CD14-positive monocyte (primary cell): Measurements from ENCODE around the gene DPP10. TPM values are rescaled to one million over a fixed set of nuclear protein-coding genes. Genes with fewer than 3 reads are reported as not detected.

Experiments
- DNase-seq, 3 donors: peaks; one replicate each; pipeline ENCODE4 v3.0.0-alpha.2; 2011 to 2022
- H2AFZ ChIP-seq: 2 replicates; pipeline ENCODE4 v1.6.0; 2012; ENCODE audit warnings: mild to moderate bottlenecking, low read depth, low read length, inconsistent platforms; ENCODE audit not compliant: insufficient read depth, poor library complexity, severe bottlenecking
- H3K27ac ChIP-seq, 2 donors: 1 replicate in 1 of 2; 2 replicates in 1 of 2; pipeline ENCODE4 v1.5.1; 2012 to 2013; ENCODE audit warnings: low read length in 2 of 2, control low read depth in 1 of 2, inconsistent platforms in 1 of 2, low read depth in 1 of 2, mild to moderate bottlenecking in 1 of 2
- H3K27me3 ChIP-seq, 2 donors: one replicate each; pipeline versions ENCODE4 v1.6.0 to v1.6.1; 2011 to 2013; ENCODE audit warnings: low read length in 2 of 2; ENCODE audit not compliant: control insufficient read depth in 2 of 2, insufficient read depth in 2 of 2
- H3K36me3 ChIP-seq, 2 donors: replicated peaks in 1 of 2; 1 replicate in 1 of 2; 2 replicates in 1 of 2; pipeline versions ENCODE4 v1.5.1 to v1.6.1; 2012 to 2013; ENCODE audit warnings: low read length in 2 of 2, control low read depth in 1 of 2, inconsistent platforms in 1 of 2, mild to moderate bottlenecking in 1 of 2; ENCODE audit not compliant: insufficient read depth in 2 of 2, control insufficient read depth in 1 of 2
- H3K4me1 ChIP-seq, 2 donors: 1 replicate in 1 of 2; 2 replicates in 1 of 2; pipeline versions ENCODE4 v1.5.1 to v1.6.1; 2012 to 2013; ENCODE audit warnings: low read length in 2 of 2, control low read depth in 1 of 2, inconsistent platforms in 1 of 2, mild to moderate bottlenecking in 1 of 2, moderate library complexity in 1 of 2; ENCODE audit not compliant: insufficient read depth in 2 of 2, control insufficient read depth in 1 of 2
- H3K4me2 ChIP-seq: replicated peaks from 2 replicates; pipeline ENCODE3; 2012; ENCODE audit warnings: low read length, moderate library complexity, mild to moderate bottlenecking; ENCODE audit not compliant: poor library complexity, severe bottlenecking; ENCODE audit errors: extremely low read depth
- H3K4me3 ChIP-seq, 3 experiments: fragments of 200-600 bp in 1 of 3; sonication (generic) in 1 of 3; replicated peaks in 1 of 3; 1 replicate in 2 of 3; 2 replicates in 1 of 3; pipeline ENCODE4 v1.5.1; 2011 to 2013; ENCODE audit warnings: low read length in 3 of 3, mild to moderate bottlenecking in 3 of 3, control low read depth in 2 of 3, low read depth in 2 of 3, inconsistent platforms in 1 of 3, moderate library complexity in 1 of 3
- H3K79me2 ChIP-seq: 2 replicates; pipeline ENCODE4 v1.6.0; 2012; ENCODE audit warnings: mild to moderate bottlenecking, control low read depth, inconsistent platforms, low read length, moderate library complexity; ENCODE audit not compliant: insufficient read depth
- H3K9ac ChIP-seq: 2 replicates; pipeline ENCODE4 v1.6.0; 2017; ENCODE audit warnings: low read length, mild to moderate bottlenecking; ENCODE audit not compliant: insufficient read depth, poor library complexity, severe bottlenecking
- H3K9me3 ChIP-seq, 2 donors: replicated peaks in 1 of 2; 1 replicate in 1 of 2; 2 replicates in 1 of 2; pipeline versions ENCODE4 v1.5.1 to v1.6.1; 2012 to 2013; ENCODE audit warnings: low read length in 2 of 2, control low read depth in 1 of 2; ENCODE audit not compliant: control insufficient read depth in 1 of 2, insufficient read depth in 1 of 2
- H4K20me1 ChIP-seq: 2 replicates; pipeline ENCODE4 v1.6.0; 2012; ENCODE audit warnings: mild to moderate bottlenecking, low read length, control low read depth, moderate library complexity; ENCODE audit not compliant: insufficient read depth
- H3K27ac Mint-ChIP-seq, 7 donors: one replicate each; pipeline ENCODE4 v1.8.0; 2020; ENCODE audit warnings: mild to moderate bottlenecking in 7 of 7, mixed read lengths in 7 of 7, moderate library complexity in 6 of 7, inconsistent platforms in 2 of 7
- H3K27me3 Mint-ChIP-seq, 3 donors: one replicate each; pipeline ENCODE4 v1.8.0; 2021 to 2022; ENCODE audit warnings: low read depth in 3 of 3, mild to moderate bottlenecking in 3 of 3, mixed read lengths in 3 of 3, moderate library complexity in 3 of 3, inconsistent platforms in 1 of 3
- H3K36me3 Mint-ChIP-seq, 2 donors: one replicate each; pipeline ENCODE4 v1.8.0; 2020; ENCODE audit warnings: mixed read lengths in 2 of 2, inconsistent platforms in 1 of 2, mild to moderate bottlenecking in 1 of 2
- H3K4me1 Mint-ChIP-seq: one replicate; pipeline ENCODE4 v1.8.0; 2020; ENCODE audit warnings: mild to moderate bottlenecking, mixed read lengths
- H3K4me3 Mint-ChIP-seq, 2 donors: one replicate each; pipeline ENCODE4 v1.8.0; 2020; ENCODE audit warnings: mild to moderate bottlenecking in 2 of 2, mixed read lengths in 2 of 2, moderate library complexity in 1 of 2
- H3K9me3 Mint-ChIP-seq, 7 donors: one replicate each; pipeline ENCODE4 v1.8.0; 2020 to 2022; ENCODE audit warnings: mixed read lengths in 7 of 7, mild to moderate bottlenecking in 6 of 7, moderate library complexity in 6 of 7, inconsistent platforms in 2 of 7
- CTCF ChIP-seq: fragments of 200-600 bp; IDR thresholded peaks from one replicate; pipeline ENCODE4 v1.8.0; 2022; ENCODE audit warnings: antibody characterized with exemption, mild to moderate bottlenecking
- WGBS: methylation state at CpG from one replicate; pipeline ENCODE4 v1.1.5; 2013; ENCODE audit warnings: missing lambda C conversion rate; ENCODE audit not compliant: insufficient coverage; 5-methylcytosine and 5-hydroxymethylcytosine counted together
- intact Hi-C, 2 donors: fragments of 100-400 bp; cut with micrococcal nuclease; formaldehyde crosslinking; loops; one replicate each; pipeline versions ENCODE4 v1.15.0 to v1.15.1; 2023
- polyA plus RNA-seq, 3 donors: library from polyadenylated mRNA; depleted of rRNA in 1 of 3; unstranded in 2 of 3; stranded (reverse) in 1 of 3; fragments of 300-500 nt in 2 of 3; fragments of >200 nt in 1 of 3; fragmentation: Illumina TruSeq in 2 of 3; gene quantifications; 1 replicate in 2 of 3; 2 replicates in 1 of 3; pipeline ENCODE4 v1.2.3, GENCODE V29; 2012 to 2021

DPP10 gene
- polyA plus RNA-seq, 3 donors, result not detected

GRCh38 chr2:115183144-115183543 is 740.7 kb downstream of the DPP10 start:
- Histone ChIP-seq H2AFZ (no peak overlapping the region), H4K20me1 (no peaks in the 10 kb centered on the region), H3K79me2 (no peaks in the 10 kb centered on the region), H3K4me2 (no peak overlapping the region), H3K27me3 (no peaks in the 10 kb centered on the region), H3K9me3 (peaks cover 0 to 4% of the 10 kb centered on the region in 2 donors), H3K4me3 (no peak overlapping the region), H3K9ac (no peak overlapping the region), H3K36me3 (no peaks in the 10 kb centered on the region), H3K27ac (no peak overlapping the region), H3K4me1 (no peaks in the 10 kb centered on the region)
- Mint-ChIP-seq H3K36me3 (no peaks in the 10 kb centered on the region), H3K27me3 (peaks cover 0 to 1% (median 0%) of the 10 kb centered on the region in 3 donors), H3K27ac (no peak overlapping the region), H3K9me3 (peaks cover 0 to 4% (median 2%) of the 10 kb centered on the region in 7 donors), H3K4me1 (no peaks in the 10 kb centered on the region), H3K4me3 (no peak overlapping the region)
- intact Hi-C loops, result no loop called here
- 64% methylated on average over 3 of the region's 3 CpGs for WGBS
- no peak for TF ChIP-seq CTCF
- DNase-seq, result no peak

- intact Hi-C loops, result no loop called here
- Histone ChIP-seq H3K9me3 (peaks cover 0 to 10% of the 10 kb centered on the region in 2 donors), H3K4me2 (no peak overlapping the region), H3K79me2 (no peaks in the 10 kb centered on the region), H3K4me1 (no peaks in the 10 kb centered on the region), H2AFZ (no peak overlapping the region), H4K20me1 (no peaks in the 10 kb centered on the region), H3K36me3 (no peaks in the 10 kb centered on the region), H3K27me3 (no peaks in the 10 kb centered on the region), H3K9ac (no peak overlapping the region), H3K27ac (no peak overlapping the region), H3K4me3 (no peak overlapping the region)
- peaks cover 0 to 1% (median 0%) of the 10 kb centered on the region in 3 donors for H3K27me3 Mint-ChIP-seq
- H3K27ac Mint-ChIP-seq, result no peak overlapping the region
- H3K4me3 Mint-ChIP-seq, result no peak overlapping the region
- H3K36me3 Mint-ChIP-seq, result no peaks in the 10 kb centered on the region
- DNase-seq, result no peak
- H3K9me3 Mint-ChIP-seq, result peaks cover 0 to 7% (median 4%) of the 10 kb centered on the region in 7 donors
- TF ChIP-seq CTCF, result no peak
- WGBS, result 90% methylated on average over 6 of the region's 13 CpGs
- no peaks in the 10 kb centered on the region for H3K4me1 Mint-ChIP-seq
Observed at GRCh38 chr2:115190459-115190858, 748.0 kb downstream of the DPP10 start.
